Stimulated activated CD8-positive, alpha-beta memory T cell treated with anti-CD3 and anti-CD28 coated beads, Interleukin-7, amount 100 ng/mL, for 48 hours (primary cell): ENCODE results near the gene LRRC46.

ENCODE experiments used
- DNase-seq, 2 donors: peaks; one replicate each; pipeline ENCODE4 v3.0.0-alpha.2; 2020; ENCODE audit warnings: low read depth in 1 of 2; ENCODE audit errors: extremely low read depth in 1 of 2

Gene LRRC46

DNA sequence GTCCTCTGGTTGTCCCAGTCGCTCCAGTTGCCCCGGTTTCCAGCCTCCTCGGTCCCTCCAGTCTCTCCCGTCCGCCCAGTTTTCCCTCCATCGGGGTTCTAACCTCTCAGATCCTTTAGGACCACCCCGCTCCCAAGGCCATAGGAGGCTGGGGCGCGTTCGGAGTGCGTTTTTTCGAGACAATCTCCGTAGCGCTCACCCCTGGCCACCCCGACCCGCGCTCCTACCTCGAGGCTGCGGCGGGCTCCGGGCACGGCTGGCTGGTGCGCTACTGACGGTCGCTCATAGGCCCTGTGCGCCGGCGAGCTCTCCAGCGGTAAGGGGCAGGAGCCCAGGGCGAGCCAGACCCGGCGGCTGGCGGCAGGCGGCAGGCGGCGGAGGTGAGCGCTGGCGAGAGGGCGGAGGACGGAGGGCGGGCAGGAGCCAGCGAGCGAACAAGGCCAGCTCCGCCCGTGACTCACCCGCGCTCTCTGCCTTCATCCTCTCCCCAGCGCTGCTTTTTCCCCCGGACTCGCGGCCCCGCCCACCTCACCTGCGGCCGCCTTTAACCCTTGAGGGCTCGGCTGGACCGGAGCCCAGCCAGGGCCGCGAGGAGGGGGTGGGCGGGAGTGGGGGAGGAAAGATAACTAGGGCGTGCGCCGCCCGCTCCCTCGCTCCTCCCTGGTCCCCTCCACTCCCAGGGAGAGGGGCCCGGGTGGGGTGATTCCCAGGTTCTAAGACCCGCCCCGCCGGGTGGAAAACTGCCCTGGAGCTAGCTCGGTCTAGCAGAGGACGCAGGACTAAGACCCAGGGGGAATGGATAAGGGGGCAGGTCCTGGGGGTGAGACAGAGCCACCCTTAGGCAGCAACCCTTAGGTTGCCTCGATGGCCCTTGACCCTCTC lies 19.5 kb downstream of the LRRC46 start, which contains the start of gene SP6:
TSS of gene SP6 (minus strand) at position 472 of the 882 bp plus-strand sequence. CDS start 2,734 bp downstream, outside the sequence.
- DNase-seq = peak; percentile 52 to 67

- no peak for DNase-seq
Measured at GRCh38 chr17:47851764-47852112, 20.3 kb downstream of the LRRC46 start.

GRCh38 chr17:47852113-47852949 lies 20.9 kb downstream of the LRRC46 start:
- no peak for DNase-seq

GRCh38 chr17:47853616-47854015 lies 22.1 kb downstream of the LRRC46 start:
- DNase-seq = no peak

- no peak for DNase-seq
Measured at GRCh38 chr17:47855737-47856136, 24.3 kb downstream of the LRRC46 start.

- no peak for DNase-seq
Measured at GRCh38 chr17:47856830-47857229, 25.4 kb downstream of the LRRC46 start.

- DNase-seq = no peak
Measured at GRCh38 chr17:47857551-47858455, 26.3 kb downstream of the LRRC46 start.

DNA sequence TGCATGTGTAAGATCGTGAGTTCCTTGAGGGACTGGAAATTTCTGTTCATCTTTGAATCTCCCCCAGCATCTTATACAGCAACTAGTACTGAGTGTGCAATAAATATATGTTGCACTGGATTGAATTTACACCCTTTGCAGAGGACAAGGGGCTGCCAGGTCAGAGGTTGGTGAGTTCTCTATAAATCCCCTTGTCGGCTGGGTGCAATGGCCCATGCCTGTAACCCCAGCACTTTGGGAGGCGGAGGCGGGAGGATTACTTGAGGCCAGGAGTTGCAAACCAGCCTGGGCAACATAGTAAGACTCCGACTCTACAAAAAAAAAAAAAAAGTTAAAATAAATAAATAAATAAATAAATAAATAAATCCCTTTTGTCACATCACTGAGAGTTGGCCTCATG lies 28.9 kb downstream of the LRRC46 start:
- no peak for DNase-seq

DNA sequence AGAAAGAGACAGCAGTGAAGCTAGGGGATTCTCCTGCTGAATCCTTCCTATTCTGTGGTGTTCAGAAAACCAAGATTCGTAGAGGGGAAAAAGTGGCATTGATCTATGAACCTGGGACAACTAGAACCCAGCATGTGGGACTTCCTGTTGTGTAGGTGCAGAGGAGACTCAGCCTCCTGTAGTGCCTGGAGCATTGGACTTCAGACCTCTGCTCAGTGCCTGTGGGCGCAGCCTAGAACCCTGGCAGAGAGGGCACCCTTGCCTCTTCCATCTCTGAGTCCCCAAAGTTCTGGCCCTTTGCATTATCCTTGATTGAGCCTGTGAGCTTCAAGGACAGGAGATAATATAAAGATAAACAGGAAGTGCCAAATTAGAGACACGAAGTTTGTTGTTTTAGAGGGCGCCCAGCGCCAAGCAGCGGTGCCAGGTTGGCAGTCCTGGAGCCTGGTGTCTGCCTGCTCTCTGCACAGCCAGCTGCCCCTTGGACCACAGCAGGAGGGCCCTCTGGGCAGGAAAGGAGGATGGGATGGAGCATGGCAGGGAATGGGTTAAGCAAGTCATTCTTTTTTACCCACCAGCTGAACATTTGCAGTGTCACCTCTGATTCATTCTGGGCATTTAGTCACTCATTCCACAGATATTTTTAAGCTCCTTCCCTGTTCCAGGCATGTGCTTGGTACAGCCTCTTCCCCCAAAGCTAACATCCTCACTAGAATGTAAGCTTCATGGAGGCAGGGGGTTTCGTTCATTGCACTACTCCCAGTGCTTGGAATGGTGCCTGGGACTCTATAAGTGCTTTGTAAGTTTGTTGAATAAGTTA lies 31.4 kb downstream of the LRRC46 start:
- DNase-seq = no peak

- DNase-seq = no peak
Measured at GRCh38 chr17:47864791-47865216, 33.3 kb downstream of the LRRC46 start.

GRCh38 chr17:47866941-47867340 lies 35.5 kb downstream of the LRRC46 start:
- DNase-seq = no peak

GRCh38 chr17:47867813-47868533 lies 36.5 kb downstream of the LRRC46 start:
- DNase-seq = no peak

DNA sequence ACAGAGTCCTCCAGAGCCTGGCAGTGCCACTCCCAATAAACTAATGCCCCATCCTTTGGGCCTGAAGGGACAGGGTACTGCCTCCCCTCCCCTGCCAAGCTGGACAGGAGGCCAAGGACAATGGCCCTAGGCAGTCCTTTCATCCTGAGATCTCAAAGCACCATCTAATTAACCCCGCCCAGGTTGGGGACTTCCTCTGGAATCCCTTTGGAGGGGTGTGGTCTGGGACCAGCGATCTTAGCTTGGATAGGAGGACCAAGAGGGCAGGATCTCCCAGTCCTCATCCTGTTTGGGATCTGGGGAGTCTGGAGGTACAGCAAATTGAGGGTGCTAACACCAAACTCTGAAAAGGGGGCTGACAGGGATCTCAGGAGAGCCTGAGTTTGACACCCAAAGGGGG lies 37.6 kb downstream of the LRRC46 start:
- DNase-seq = no peak

GRCh38 chr17:47870056-47870455 lies 38.6 kb downstream of the LRRC46 start:
- DNase-seq = no peak

DNA sequence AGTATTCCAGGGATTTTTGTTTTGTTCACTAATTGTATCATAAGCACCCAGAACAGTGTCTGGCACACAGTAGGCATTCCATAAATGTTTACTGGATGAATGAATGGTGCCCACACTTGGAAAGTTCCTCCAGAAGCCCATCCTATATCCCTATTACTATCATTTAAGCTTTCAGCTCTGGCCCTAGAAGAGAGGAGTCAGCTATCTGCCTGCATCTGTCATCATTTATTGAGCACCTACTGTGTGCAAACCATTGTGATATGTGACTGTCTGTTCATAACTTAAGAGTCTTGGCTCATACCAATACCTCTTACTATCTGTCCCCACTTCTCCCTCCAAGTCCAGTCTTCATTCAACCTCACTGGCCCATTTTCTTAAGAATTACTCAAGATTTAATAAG lies 39.6 kb downstream of the LRRC46 start:
- no peak for DNase-seq

DNA sequence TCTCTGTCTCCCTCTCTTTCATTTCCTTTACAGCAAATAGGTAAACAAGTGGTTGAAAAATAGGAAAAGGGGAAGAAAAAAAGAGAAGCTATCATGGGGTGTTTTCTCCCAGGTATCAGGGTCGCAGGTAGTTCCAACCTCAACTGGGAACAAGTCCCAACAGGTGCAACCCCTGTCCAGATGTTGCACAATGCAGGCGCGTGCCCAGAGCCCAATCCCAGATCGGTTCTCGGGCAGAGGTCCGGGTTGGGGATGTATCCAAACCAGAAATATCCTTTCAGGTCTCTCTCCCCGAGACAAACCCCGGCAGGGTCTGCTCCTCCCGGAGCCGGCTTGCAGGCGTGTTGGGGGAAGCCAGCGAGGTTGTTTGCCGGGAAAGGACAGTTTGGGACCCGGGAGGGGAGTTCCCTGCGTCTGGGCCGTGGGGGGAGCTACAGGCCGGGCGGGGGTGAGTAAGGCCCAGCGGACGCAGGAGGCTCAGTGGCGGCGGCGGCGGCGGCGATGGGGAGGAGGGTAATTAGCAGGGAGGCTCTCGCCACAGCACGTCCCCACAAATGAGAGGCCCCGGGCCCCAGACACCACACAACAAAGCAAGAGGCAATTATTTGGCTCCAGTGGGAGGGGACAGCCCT lies 40.7 kb downstream of the LRRC46 start:
- no peak for DNase-seq

GRCh38 chr17:47872651-47873161 lies 41.2 kb downstream of the LRRC46 start:
- DNase-seq = no peak

- DNase-seq = no peak
Measured at GRCh38 chr17:47873200-47874090, 42.0 kb downstream of the LRRC46 start.
